Activated CD8-positive, alpha-beta memory T cell treated with anti-CD3 and anti-CD28 coated beads, Interleukin-2, amount 10 ng/mL, durations not matched to agents 7 days and 5 days (primary cell): ENCODE results near the gene THUMPD2. TPM values are rescaled to one million over a fixed set of nuclear protein-coding genes. Genes with fewer than 3 reads are reported as not detected.

ENCODE experiments used
- ATAC-seq: fragments of 150-1000 bp; cut with Tn5 transposase; one replicate; pipeline ENCODE4 v1.10.0; 2021; ENCODE audit warnings: moderate library complexity
- CTCF ChIA-PET: fragments of 350-600 bp; sonication (Branson Sonifier 250); formaldehyde crosslinking; loops from one replicate; lab custom pipeline; 2021; ENCODE audit warnings: antibody characterized with exemption; lab: Charles Lee
- DNase-seq: peaks from one replicate; pipeline ENCODE4 v3.0.0-alpha.2; 2020
- H3K27ac Mint-ChIP-seq: one replicate; pipeline ENCODE4 v1.8.0; 2021; ENCODE audit warnings: mild to moderate bottlenecking, mixed read lengths
- H3K27me3 Mint-ChIP-seq: one replicate; pipeline ENCODE4 v1.8.0; 2021; ENCODE audit warnings: mixed read lengths
- H3K36me3 Mint-ChIP-seq: one replicate; pipeline ENCODE4 v1.8.0; 2021; ENCODE audit warnings: mild to moderate bottlenecking, mixed read lengths
- H3K4me1 Mint-ChIP-seq: one replicate; pipeline ENCODE4 v1.8.0; 2021; ENCODE audit warnings: mixed read lengths
- H3K4me3 Mint-ChIP-seq: one replicate; pipeline ENCODE4 v1.8.0; 2021; ENCODE audit warnings: mild to moderate bottlenecking, moderate library complexity, mixed read lengths
- H3K9me3 Mint-ChIP-seq: one replicate; pipeline ENCODE4 v1.8.0; 2022; ENCODE audit warnings: low read depth, mixed read lengths
- total RNA-seq, 2 experiments: library from RNA; stranded (reverse); gene quantifications; one replicate each; pipeline ENCODE4 v1.2.3, GENCODE V29; 2021

Gene THUMPD2
- total RNA-seq, 2 experiments from 2014 or later, result 16.0 to 20.8 TPM

DNA sequence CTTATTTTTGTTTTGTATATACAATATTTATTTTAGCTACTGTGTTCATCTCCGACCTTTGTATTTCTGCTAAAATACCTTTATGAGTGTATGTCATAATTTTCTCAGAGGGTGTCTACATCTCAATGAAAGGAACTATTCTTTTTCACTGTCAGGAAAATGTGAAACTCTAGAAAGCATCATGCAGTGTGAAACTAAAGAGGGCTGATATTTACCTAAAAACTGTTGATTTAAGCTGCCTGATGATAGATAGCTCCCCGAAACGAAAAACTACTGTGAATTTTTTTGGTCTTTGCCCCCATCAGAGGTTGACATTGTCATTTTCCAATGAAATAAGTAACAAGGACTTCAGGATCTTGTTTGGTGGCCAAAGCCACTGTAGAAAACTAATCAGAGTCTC, 74.5 kb downstream of the THUMPD2 start:
- Mint-ChIP-seq H3K9me3 (peaks cover 5% of the 10 kb centered on the region), H3K36me3 (no peaks in the 10 kb centered on the region), H3K27ac (no peak overlapping the region), H3K4me1 (no peaks in the 10 kb centered on the region), H3K27me3 (peaks cover 28% of the 10 kb centered on the region), H3K4me3 (no peak overlapping the region)
- ATAC-seq (no peak), DNase-seq (no peak)
- CTCF ChIA-PET, result interaction anchor here (1.1 kb wide), 1 partner anchor 25 kb away, joined by 4 read pairs; no protein-coding TSS in a partner anchor

GRCh38 chr2:39703181-39703872, 75.7 kb downstream of the THUMPD2 start:
- ATAC-seq (no peak), DNase-seq (no peak)
- no peaks in the 10 kb centered on the region for H3K36me3 Mint-ChIP-seq
- CTCF ChIA-PET, result no interaction called here
- no peak overlapping the region for H3K4me3 Mint-ChIP-seq
- peaks cover 36% of the 10 kb centered on the region for H3K27me3 Mint-ChIP-seq
- H3K27ac Mint-ChIP-seq, result no peak overlapping the region
- no peaks in the 10 kb centered on the region for H3K4me1 Mint-ChIP-seq
- H3K9me3 Mint-ChIP-seq, result peaks cover 5% of the 10 kb centered on the region

GRCh38 chr2:39701137-39701536, 77.9 kb downstream of the THUMPD2 start:
- no peak overlapping the region for H3K4me3 Mint-ChIP-seq
- CTCF ChIA-PET, result no interaction called here
- H3K4me1 Mint-ChIP-seq, result no peaks in the 10 kb centered on the region
- no peaks in the 10 kb centered on the region for H3K36me3 Mint-ChIP-seq
- DNase-seq (no peak), ATAC-seq (no peak)
- peaks cover 5% of the 10 kb centered on the region for H3K9me3 Mint-ChIP-seq
- peaks cover 34% of the 10 kb centered on the region for H3K27me3 Mint-ChIP-seq
- H3K27ac Mint-ChIP-seq, result no peak overlapping the region

- Mint-ChIP-seq H3K36me3 (no peaks in the 10 kb centered on the region), H3K27me3 (peaks cover 36% of the 10 kb centered on the region), H3K27ac (no peak overlapping the region), H3K4me3 (no peak overlapping the region), H3K4me1 (no peaks in the 10 kb centered on the region), H3K9me3 (peaks cover 5% of the 10 kb centered on the region)
- CTCF ChIA-PET, result interaction anchor here (1.0 kb wide), 1 partner anchor 31 kb away, joined by 4 read pairs; no protein-coding TSS in a partner anchor
- no peak for ATAC-seq
- DNase-seq, result no peak
Observed at GRCh38 chr2:39697454-39697853, 81.6 kb downstream of the THUMPD2 start.

- no peaks in the 10 kb centered on the region for H3K4me1 Mint-ChIP-seq
- H3K9me3 Mint-ChIP-seq, result peaks cover 5% of the 10 kb centered on the region
- peaks cover 39% of the 10 kb centered on the region for H3K27me3 Mint-ChIP-seq
- CTCF ChIA-PET, result interaction anchor here (0.7 kb wide), 1 partner anchor 11 kb away, joined by 4 read pairs; no protein-coding TSS in a partner anchor
- H3K36me3 Mint-ChIP-seq, result no peaks in the 10 kb centered on the region
- no peak overlapping the region for H3K27ac Mint-ChIP-seq
- no peak for DNase-seq
- H3K4me3 Mint-ChIP-seq, result no peak overlapping the region
- ATAC-seq, result no peak
Observed at GRCh38 chr2:39696838-39697237, 82.2 kb downstream of the THUMPD2 start.

DNA sequence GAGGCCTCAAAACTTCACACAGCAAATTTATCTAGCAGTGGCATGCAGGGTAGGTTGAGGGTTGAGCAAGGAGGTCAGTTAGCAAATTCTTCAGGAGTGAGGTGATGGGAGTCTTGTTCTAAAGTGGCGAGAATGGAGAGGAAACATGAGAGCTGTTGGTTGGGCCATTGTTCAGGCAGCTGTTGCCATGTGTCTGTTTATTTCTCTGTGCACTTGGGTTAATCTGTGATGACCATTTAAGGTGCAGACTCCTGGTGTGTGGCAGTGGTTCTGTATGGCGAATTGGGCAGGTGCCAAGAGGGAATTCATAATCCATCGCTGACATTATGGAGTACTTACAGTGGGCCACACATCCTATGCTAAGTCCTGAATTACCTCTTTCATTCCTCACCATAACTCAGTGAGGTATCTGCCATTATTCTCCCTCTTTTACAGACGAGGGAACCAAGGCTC, 82.9 kb downstream of the THUMPD2 start:
- H3K4me1 Mint-ChIP-seq, result no peaks in the 10 kb centered on the region
- CTCF ChIA-PET, result interaction anchor here (0.7 kb wide), 1 partner anchor 12 kb away, joined by 4 read pairs; no protein-coding TSS in a partner anchor
- DNase-seq (no peak), ATAC-seq (no peak)
- H3K4me3 Mint-ChIP-seq, result no peak overlapping the region
- no peak overlapping the region for H3K27ac Mint-ChIP-seq
- peaks cover 35% of the 10 kb centered on the region for H3K27me3 Mint-ChIP-seq
- no peaks in the 10 kb centered on the region for H3K36me3 Mint-ChIP-seq
- no peaks in the 10 kb centered on the region for H3K9me3 Mint-ChIP-seq

GRCh38 chr2:39693245-39693644, 85.8 kb downstream of the THUMPD2 start:
- CTCF ChIA-PET, result no interaction called here
- Mint-ChIP-seq H3K4me1 (no peaks in the 10 kb centered on the region), H3K36me3 (peaks cover 2% of the 10 kb centered on the region), H3K27ac (no peak overlapping the region), H3K4me3 (no peak overlapping the region), H3K9me3 (no peaks in the 10 kb centered on the region), H3K27me3 (peaks cover 41% of the 10 kb centered on the region)
- DNase-seq, result no peak
- no peak for ATAC-seq

DNA sequence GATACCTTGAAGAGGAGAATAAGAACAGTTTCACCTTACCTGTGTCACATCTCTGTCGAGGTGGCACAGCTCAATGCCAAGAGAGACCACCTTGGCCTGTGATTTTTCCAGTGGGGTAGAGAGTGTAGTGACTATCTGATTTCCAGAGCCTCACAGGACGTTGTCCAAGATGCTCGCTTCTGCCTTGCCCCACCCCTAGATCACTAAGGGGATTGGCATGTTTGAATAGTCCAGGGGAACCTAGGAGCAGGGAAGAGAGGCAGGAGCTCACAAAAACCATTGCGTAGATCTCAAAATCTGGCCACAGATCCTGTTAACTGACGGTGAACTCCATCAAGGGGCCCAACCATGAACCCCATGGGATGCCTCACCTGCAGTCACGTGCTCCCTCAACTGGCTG, 89.2 kb downstream of the THUMPD2 start:
- peaks cover 2% of the 10 kb centered on the region for H3K36me3 Mint-ChIP-seq
- H3K4me3 Mint-ChIP-seq, result no peak overlapping the region
- DNase-seq, result no peak
- H3K9me3 Mint-ChIP-seq, result no peaks in the 10 kb centered on the region
- H3K27me3 Mint-ChIP-seq, result peaks cover 41% of the 10 kb centered on the region
- no peak for ATAC-seq
- CTCF ChIA-PET, result no interaction called here
- no peaks in the 10 kb centered on the region for H3K4me1 Mint-ChIP-seq
- H3K27ac Mint-ChIP-seq, result no peak overlapping the region

GRCh38 chr2:39689272-39689841, 89.7 kb downstream of the THUMPD2 start:
- ATAC-seq (no peak), DNase-seq (no peak)
- Mint-ChIP-seq H3K27me3 (peaks cover 46% of the 10 kb centered on the region), H3K9me3 (no peaks in the 10 kb centered on the region), H3K27ac (no peak overlapping the region), H3K36me3 (peaks cover 2% of the 10 kb centered on the region), H3K4me1 (no peaks in the 10 kb centered on the region), H3K4me3 (no peak overlapping the region)
- CTCF ChIA-PET, result no interaction called here

DNA sequence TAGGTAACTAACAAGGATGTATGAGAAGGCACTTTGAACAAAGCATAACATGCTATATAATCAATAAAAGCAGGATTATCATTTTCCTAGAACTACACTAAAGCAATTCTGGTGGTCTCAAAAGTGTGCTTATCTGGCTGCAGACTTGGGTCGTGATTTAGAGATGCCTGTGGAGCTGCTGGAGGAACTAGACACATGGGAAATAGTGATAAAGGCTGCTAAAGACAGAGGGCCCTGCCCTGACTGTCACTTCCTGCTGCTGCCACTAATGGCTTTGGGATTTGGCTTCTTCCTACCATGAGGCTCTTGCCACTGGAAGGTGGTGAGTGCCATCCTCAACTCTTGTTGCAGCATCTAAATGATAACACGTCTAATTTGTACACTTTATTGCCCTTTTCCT, 90.9 kb downstream of the THUMPD2 start:
- CTCF ChIA-PET, result no interaction called here
- ATAC-seq (no peak), DNase-seq (no peak)
- Mint-ChIP-seq H3K9me3 (no peaks in the 10 kb centered on the region), H3K27ac (no peak overlapping the region), H3K4me1 (no peaks in the 10 kb centered on the region), H3K27me3 (peaks cover 42% of the 10 kb centered on the region), H3K4me3 (no peak overlapping the region), H3K36me3 (peaks cover 2% of the 10 kb centered on the region)

GRCh38 chr2:39686456-39686855, 92.6 kb downstream of the THUMPD2 start:
- H3K27me3 Mint-ChIP-seq, result peaks cover 43% of the 10 kb centered on the region
- no peak for DNase-seq
- peaks cover 2% of the 10 kb centered on the region for H3K36me3 Mint-ChIP-seq
- ATAC-seq, result no peak
- no peak overlapping the region for H3K4me3 Mint-ChIP-seq
- no peaks in the 10 kb centered on the region for H3K4me1 Mint-ChIP-seq
- CTCF ChIA-PET, result no interaction called here
- no peak overlapping the region for H3K27ac Mint-ChIP-seq
- H3K9me3 Mint-ChIP-seq, result no peaks in the 10 kb centered on the region

Other genes starting within 250 kb of the THUMPD2 start
- not detected for gene TMEM178A, start 113.3 kb downstream of the THUMPD2 start, total RNA-seq